Muscle layer of colon (tissue), 2 donors: ENCODE results near the gene MMP24.
"Not testable (repeated sequence)": the region's sequence is repeated elsewhere in the genome, so short reads cannot be mapped to it uniquely, and the experiment has no call there.

Experiments
- H3K27ac ChIP-seq: one replicate; pipeline ENCODE4 v1.7.0; 2013; ENCODE audit warnings: low read depth, mild to moderate bottlenecking, low read length, moderate library complexity
- H3K27me3 ChIP-seq, 2 donors: one replicate each; pipeline ENCODE4 v1.7.0; 2013; ENCODE audit warnings: low read length in 2 of 2, mild to moderate bottlenecking in 2 of 2; ENCODE audit not compliant: insufficient read depth in 2 of 2, control insufficient read depth in 1 of 2
- H3K36me3 ChIP-seq: one replicate; pipeline ENCODE4 v1.7.0; 2013; ENCODE audit warnings: mild to moderate bottlenecking, low read length; ENCODE audit not compliant: insufficient read depth
- H3K4me1 ChIP-seq: one replicate; pipeline ENCODE4 v1.7.0; 2013; ENCODE audit warnings: mild to moderate bottlenecking, low read length; ENCODE audit not compliant: insufficient read depth
- H3K4me3 ChIP-seq, 2 donors: one replicate each; pipeline ENCODE4 v1.7.0; 2013; ENCODE audit warnings: low read length in 2 of 2, low read depth in 1 of 2, mild to moderate bottlenecking in 1 of 2, moderate library complexity in 1 of 2
- H3K9ac ChIP-seq: one replicate; pipeline ENCODE4 v1.7.0; 2013; ENCODE audit warnings: low read length
- H3K9me3 ChIP-seq: one replicate; pipeline ENCODE4 v1.7.0; 2013; ENCODE audit warnings: mild to moderate bottlenecking, low read length
- donor health status: abdominal sarcoma.
- donor health status: Adenocarcinoma of cecum.

Gene MMP24

DNA sequence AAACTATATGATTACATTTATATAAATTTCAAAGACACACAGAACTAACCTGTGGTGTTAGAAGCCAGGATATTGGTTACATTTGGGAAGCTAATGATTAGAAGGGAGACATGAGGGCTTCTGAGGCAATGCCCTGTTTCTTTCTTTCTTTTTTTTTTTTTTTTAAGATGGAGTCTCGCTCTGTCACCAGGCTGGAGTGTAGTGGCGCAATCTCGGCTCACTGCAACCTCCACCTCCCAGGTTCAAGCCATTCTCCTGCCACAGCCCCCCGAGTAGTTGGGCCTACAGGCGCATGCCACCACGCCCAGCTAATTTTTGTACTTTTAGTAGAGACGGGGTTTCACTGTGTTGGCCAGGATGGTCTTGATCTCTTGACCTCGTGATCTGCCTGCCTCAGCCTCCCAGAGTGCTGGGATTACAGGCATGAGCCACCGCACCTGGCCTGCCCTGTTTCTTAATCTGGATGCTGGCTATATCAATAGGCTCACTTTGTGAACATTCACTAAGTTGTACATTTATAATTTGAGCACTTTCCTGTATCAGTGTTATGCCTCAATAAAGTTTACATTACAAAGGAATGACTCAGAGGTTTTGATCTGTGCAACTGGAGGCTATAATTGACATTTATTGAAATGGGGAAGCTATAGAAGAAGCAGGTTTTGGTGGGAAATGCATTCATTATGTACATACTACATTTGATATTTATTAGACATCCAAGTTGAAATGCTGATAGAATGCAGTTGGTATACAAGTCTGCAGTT lies 33.3 kb upstream of the MMP24 start:
- H3K4me3 ChIP-seq, H3K36me3 ChIP-seq, H3K4me1 ChIP-seq, H3K27me3 ChIP-seq, H3K27ac ChIP-seq, H3K9me3 ChIP-seq, H3K9ac ChIP-seq: not testable (repeated sequence)

DNA sequence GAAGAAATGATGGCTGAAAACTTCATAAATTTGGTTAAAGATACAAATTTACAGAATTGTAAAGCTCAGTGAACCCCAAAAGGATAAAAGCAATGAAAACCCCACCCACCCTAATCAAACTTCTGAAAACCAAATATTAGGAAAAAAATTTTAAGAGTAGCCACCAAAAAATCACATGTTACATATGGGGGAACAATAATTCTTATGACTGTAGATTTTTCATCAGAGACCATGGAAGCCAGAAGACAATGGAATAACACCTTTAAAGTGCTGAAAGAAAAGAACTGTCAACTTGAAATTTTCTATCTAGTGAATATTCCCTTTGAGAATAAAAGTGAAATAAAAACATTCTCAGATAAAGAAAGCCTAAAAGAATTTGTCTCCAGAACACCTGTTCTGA lies 30.2 kb upstream of the MMP24 start:
- H3K27me3 ChIP-seq = no peaks in the 10 kb centered on the region
- no peaks in the 10 kb centered on the region for H3K36me3 ChIP-seq
- no peaks in the 10 kb centered on the region for H3K4me1 ChIP-seq
- H3K9me3 ChIP-seq = no peaks in the 10 kb centered on the region
- no peak overlapping the region for H3K27ac ChIP-seq
- no peak overlapping the region for H3K9ac ChIP-seq
- H3K4me3 ChIP-seq = no peak overlapping the region

DNA sequence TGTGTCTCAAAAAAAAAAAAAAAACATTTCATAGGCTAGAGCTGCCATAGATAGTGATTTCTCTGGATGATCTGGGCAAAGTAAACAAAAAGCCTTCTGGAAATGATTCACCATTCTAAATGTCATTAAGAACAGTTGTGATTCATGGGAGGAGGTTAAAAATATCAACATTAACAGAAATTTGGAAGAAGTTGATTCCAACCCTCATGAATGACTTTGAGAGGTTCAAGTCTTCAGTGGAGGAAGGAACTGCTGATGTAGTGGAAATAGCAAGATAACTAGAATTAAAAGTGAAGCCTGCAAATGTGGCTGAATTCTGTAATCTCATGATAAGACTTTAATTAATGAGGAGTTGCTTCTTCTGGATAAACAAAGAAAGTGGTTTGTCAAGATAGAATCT lies 26.8 kb upstream of the MMP24 start:
- no peaks in the 10 kb centered on the region for H3K9me3 ChIP-seq
- H3K4me3 ChIP-seq = no peak overlapping the region
- no peaks in the 10 kb centered on the region for H3K4me1 ChIP-seq
- H3K27me3 ChIP-seq = no peaks in the 10 kb centered on the region
- no peak overlapping the region for H3K27ac ChIP-seq
- no peak overlapping the region for H3K9ac ChIP-seq
- H3K36me3 ChIP-seq = no peaks in the 10 kb centered on the region

DNA sequence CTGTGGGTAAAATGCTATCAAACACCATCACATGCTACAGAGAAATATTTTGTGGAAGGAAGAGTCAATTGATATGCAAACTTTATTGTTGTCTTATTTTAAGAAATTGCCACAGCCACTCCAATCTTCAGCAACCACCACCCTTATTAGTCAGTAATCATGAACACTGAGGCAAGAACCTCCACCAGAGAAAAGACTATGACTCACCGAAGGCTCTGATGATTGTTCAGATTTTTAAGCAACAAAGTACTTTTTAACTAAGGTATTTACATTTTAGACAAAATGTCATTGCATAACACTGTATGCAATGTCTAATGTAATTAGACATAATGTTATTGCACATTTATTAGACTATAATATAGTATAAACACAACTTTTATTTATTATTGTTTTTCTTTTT lies 26.2 kb upstream of the MMP24 start:
- H3K4me1 ChIP-seq = no peaks in the 10 kb centered on the region
- no peak overlapping the region for H3K27ac ChIP-seq
- H3K9ac ChIP-seq = no peak overlapping the region
- no peak overlapping the region for H3K4me3 ChIP-seq
- no peaks in the 10 kb centered on the region for H3K27me3 ChIP-seq
- no peaks in the 10 kb centered on the region for H3K9me3 ChIP-seq
- H3K36me3 ChIP-seq = no peaks in the 10 kb centered on the region

DNA sequence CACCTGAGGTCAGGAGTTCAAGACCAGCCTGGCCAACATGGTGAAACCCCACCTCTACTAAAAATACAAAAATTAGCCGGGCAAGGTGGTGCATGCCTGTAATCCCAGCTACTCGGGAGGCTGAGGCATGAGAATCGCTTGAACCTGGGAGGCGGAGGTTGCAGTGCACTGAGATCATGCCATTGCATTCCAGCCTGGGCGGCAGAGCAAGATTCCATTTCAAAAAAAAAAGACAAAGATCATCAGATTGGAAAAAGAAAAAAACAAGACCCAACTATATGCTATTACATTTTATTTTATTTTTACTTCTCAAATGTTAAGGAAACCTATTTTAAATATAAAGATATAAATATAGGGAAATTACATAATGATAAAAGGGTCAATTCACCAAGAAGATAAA lies 25.0 kb upstream of the MMP24 start:
- not testable (repeated sequence) for H3K9ac ChIP-seq, H3K4me1 ChIP-seq, H3K9me3 ChIP-seq, H3K36me3 ChIP-seq, H3K27ac ChIP-seq, H3K4me3 ChIP-seq, H3K27me3 ChIP-seq

DNA sequence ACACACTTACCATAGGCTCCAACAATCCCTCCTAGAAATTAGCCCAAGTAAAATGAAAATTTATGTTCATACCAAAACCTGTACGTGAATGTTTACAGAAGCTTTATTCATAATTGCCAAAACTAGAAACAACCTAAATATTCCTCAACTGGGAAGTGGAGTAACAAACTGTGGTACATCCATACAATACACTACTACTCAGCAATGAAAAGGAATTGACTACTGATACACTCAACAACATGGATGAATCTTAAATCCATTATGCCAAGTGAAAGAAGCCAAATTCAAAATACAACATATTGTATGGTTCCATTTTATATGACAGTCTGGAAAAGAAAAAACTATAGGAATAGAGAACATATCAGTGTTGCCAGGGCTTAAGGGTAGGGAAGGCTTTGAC lies 19.7 kb upstream of the MMP24 start:
- H3K36me3 ChIP-seq = no peaks in the 10 kb centered on the region
- no peak overlapping the region for H3K9ac ChIP-seq
- no peaks in the 10 kb centered on the region for H3K4me1 ChIP-seq
- H3K4me3 ChIP-seq = no peak overlapping the region
- no peak overlapping the region for H3K27ac ChIP-seq
- H3K9me3 ChIP-seq = no peaks in the 10 kb centered on the region
- H3K27me3 ChIP-seq = no peaks in the 10 kb centered on the region

DNA sequence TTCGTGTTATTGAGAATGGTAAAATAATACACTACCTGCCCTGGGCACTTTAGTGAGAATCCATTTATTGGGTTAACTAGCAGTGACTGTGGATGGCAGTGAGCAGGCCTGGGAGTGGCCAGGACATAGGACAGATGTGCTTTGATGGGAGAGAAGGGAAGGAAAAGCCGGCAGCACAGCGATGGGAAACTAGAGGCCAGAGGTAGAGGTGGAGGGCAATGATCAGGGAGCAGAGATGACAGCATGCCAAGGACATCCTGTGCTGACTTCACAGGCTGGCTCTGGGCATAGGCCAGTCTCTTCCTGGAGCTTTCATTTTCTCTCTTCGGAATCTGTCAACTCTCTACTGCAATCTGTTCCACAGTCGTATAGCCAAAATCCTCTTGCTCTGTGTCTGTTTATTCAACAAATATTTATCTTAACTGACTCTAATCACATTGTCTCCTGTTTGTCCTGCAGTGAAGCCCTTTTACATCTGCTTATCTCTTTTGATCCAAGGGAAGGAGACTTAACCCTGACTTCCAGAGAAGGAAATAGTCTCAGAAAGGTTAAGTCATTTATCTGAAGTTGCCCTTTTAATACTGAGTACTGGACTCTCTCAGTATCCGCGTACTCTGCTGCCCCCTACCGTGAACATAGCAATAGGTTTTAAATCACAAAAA lies 18.4 kb upstream of the MMP24 start:
- Histone ChIP-seq H3K27me3 (no peaks in the 10 kb centered on the region), H3K9me3 (no peaks in the 10 kb centered on the region), H3K9ac (no peak overlapping the region), H3K27ac (peak overlapping the region; percentile 25), H3K4me3 (peak overlapping the region in 1 of 2 donors; percentile 5), H3K36me3 (no peaks in the 10 kb centered on the region), H3K4me1 (no peaks in the 10 kb centered on the region)

DNA sequence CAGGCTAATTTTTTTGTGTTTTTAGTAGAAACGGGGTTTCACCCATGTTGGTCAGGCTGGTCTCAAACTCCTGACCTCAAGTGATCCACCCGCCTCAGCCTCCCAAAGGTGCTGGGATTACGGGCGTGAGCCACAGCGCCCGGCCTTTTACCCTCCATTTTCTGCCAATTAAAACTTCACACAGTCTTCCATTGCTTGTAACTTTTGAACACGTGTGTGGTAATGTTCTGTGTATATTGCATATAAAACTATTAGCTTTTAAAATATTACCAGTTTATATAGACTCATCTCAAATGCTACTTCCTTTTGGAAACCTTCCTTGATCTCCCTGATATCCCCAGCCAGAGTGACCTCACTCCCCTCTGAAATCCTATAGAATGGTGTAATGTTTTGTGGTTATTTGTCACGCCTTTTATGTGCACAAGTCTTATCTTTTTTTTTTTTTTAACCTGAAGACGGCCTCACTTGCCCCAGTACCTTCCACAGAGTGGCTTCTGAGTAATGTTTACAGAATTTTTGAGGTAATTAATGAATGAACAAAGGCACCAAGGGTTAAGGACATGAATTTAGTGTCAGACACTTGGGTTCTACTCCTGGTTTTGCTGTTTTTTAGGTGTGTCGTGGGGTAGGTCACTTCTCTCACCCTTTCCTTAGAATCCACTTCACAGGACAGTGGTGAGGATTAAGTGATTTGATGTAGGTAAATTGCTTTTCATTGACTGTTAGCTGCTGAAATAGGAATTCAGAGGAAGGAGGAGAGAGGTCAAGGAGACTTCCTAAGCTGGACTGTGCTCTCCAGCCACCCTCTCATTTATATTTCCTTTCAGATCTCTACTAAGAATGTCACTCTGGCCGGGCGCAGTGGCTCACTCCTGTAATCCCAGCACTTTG lies 11.2 kb upstream of the MMP24 start:
- no peak overlapping the region for H3K4me3 ChIP-seq
- no peak overlapping the region for H3K9ac ChIP-seq
- no peaks in the 10 kb centered on the region for H3K36me3 ChIP-seq
- H3K4me1 ChIP-seq = no peaks in the 10 kb centered on the region
- H3K9me3 ChIP-seq = no peaks in the 10 kb centered on the region
- H3K27me3 ChIP-seq = no peaks in the 10 kb centered on the region
- H3K27ac ChIP-seq = no peak overlapping the region

DNA sequence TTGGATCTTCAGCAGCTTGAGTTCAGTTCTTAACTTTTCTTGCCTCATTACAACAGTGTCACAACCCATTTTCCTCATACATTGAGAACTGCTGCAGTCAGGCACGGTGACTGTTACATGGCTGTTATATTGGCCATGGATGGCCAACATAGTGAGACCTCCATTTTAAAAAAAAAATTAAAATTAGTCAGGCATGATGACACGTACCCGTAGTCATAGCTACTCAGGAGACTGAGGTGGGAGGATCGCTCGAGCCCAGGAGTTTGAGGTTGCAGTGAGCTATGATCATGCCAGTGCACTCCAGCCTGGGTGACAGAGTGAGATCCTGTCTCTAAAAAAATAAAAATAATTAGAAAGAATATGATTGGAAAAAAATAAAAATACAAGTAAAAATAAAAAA lies 9.9 kb upstream of the MMP24 start:
- H3K9ac ChIP-seq = no peak overlapping the region
- no peaks in the 10 kb centered on the region for H3K9me3 ChIP-seq
- no peaks in the 10 kb centered on the region for H3K27me3 ChIP-seq
- H3K27ac ChIP-seq = no peak overlapping the region
- H3K4me1 ChIP-seq = no peaks in the 10 kb centered on the region
- H3K4me3 ChIP-seq = no peak overlapping the region
- H3K36me3 ChIP-seq = no peaks in the 10 kb centered on the region

DNA sequence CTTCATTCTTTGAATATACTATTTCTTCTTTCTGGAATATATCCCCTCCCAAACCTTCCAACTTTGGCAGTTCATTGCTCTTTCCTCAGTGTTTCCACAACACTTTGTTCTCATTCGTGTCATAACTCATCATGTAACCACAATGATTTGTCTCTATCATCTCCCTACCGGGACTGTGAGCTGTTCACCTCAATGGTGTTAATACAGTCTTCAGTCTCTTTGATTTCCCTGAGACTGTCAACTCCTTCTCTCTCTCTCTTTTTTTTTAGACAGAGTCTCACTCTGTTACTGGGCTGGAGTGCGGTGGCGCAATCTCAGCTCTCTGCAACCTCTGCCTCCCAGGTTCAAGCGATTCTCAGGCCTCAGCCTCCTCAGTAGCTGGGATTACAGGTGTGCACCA lies 2.5 kb upstream of the MMP24 start:
- no peak overlapping the region for H3K9ac ChIP-seq
- H3K27ac ChIP-seq = no peak overlapping the region
- no peaks in the 10 kb centered on the region for H3K36me3 ChIP-seq
- H3K4me1 ChIP-seq = peaks cover 4% of the 10 kb centered on the region
- H3K9me3 ChIP-seq = no peaks in the 10 kb centered on the region
- peaks cover 0 to 3% of the 10 kb centered on the region in 2 donors for H3K27me3 ChIP-seq
- H3K4me3 ChIP-seq = no peak overlapping the region

DNA sequence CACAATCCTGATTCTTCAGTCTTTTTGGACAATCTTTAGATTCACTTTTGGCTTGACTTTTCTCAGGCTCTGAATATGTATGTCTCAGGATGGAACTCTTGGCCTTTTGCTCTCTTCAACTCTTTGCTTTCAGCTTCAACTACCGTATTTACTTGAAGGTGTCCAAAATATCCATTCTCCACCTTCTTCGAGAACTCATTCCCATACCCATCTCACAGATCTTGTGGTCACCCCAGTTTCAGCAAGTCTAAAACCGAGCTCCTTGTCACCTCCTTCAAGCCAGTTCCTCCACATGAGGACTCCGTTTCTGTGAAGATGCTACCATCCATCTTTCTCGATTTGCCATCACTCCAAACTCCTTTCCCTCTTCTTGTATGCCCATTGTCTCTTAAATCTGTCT lies 2.0 kb upstream of the MMP24 start:
- Histone ChIP-seq H3K27ac (no peak overlapping the region), H3K4me3 (no peak overlapping the region), H3K9ac (no peak overlapping the region), H3K4me1 (peaks cover 4% of the 10 kb centered on the region), H3K36me3 (no peaks in the 10 kb centered on the region), H3K9me3 (no peaks in the 10 kb centered on the region), H3K27me3 (peaks cover 0 to 3% of the 10 kb centered on the region in 2 donors)
